Vagina (tissue), 2 donors: ENCODE measurements around the gene CFAP161. TPM values are rescaled to one million over a fixed set of nuclear protein-coding genes. Genes with fewer than 3 reads are reported as not detected.

Experiments used
- DNase-seq, 2 donors: peaks; one replicate each; pipeline ENCODE4 v3.0.0-alpha.2; 2017; ENCODE audit errors: extremely low spot score in 2 of 2
- H3K27ac ChIP-seq: fragments of 200-600 bp; sonication (generic); one replicate; pipeline ENCODE4 v1.5.1; 2019
- H3K27me3 ChIP-seq: fragments of 200-600 bp; sonication (generic); one replicate; pipeline ENCODE4 v1.5.1; 2019
- H3K36me3 ChIP-seq, 2 donors: fragments of 200-600 bp; sonication (generic); one replicate each; pipeline ENCODE4 v1.5.1; 2017 to 2019
- H3K4me1 ChIP-seq: fragments of 200-600 bp; sonication (generic); one replicate; pipeline ENCODE4 v1.5.1; 2019
- H3K4me3 ChIP-seq, 2 donors: fragments of 200-600 bp; sonication (generic); 1 replicate in 1 of 2; 2 replicates in 1 of 2; pipeline ENCODE4 v1.5.1; 2016 to 2019
- H3K9me3 ChIP-seq: fragments of 200-600 bp; sonication (generic); one replicate; pipeline ENCODE4 v1.5.1; 2019
- POLR2A ChIP-seq, 2 donors: fragments of 450-650 bp; IDR thresholded peaks; one replicate each; pipeline ENCODE4 v1.6.1; 2017; ENCODE audit warnings: antibody characterized with exemption in 2 of 2, mild to moderate bottlenecking in 2 of 2, moderate library complexity in 2 of 2
- POLR2AphosphoS5 ChIP-seq, 2 donors: sonication (generic); formaldehyde crosslinking; IDR thresholded peaks; one replicate each; pipeline ENCODE4 v1.9.0; 2017; ENCODE audit warnings: antibody characterized with exemption in 2 of 2, mild to moderate bottlenecking in 2 of 2, low read depth in 1 of 2; ENCODE audit not compliant: insufficient read depth in 1 of 2
- intact Hi-C: fragments of 100-400 bp; cut with DNase I; formaldehyde crosslinking; loops from one replicate; pipeline ENCODE4 v1.15.1; 2023
- total RNA-seq: library from RNA; depleted of rRNA; stranded (reverse); fragments of >200 nt; gene quantifications from one replicate; pipeline ENCODE4 v1.2.3, GENCODE V29; 2016
- TF ChIP-seq, protein P1 (sequence below), 3 experiments: fragments of 450-650 bp in 2 of 3; fragments of 200-600 bp in 1 of 3; sonication (generic) in 1 of 3; IDR thresholded peaks; one replicate each; pipeline ENCODE4 v1.5.1; 2017 to 2019; ENCODE audit warnings: antibody characterized with exemption in 3 of 3, mild to moderate bottlenecking in 2 of 3, moderate library complexity in 2 of 3

CFAP161 gene
- 8.6 TPM for total RNA-seq

- intact Hi-C loops, result no loop called here
- H3K36me3 ChIP-seq, result no peaks in the 10 kb centered on the region
- peak within 1 kb of the TSS in 1 of 2 donors; percentile 26 for H3K4me3 ChIP-seq
- H3K4me1 ChIP-seq, result peaks cover 7% of the 10 kb centered on the region
- TF ChIP-seq POLR2AphosphoS5 (IDR thresholded peaks at IDR 0.05; ENCODE audit: insufficient read depth in 1 of 2, low read depth in 1 of 2) (no peak), POLR2A (IDR thresholded peaks at IDR 0.05) (no peak)
- TF ChIP-seq, protein P1, sequence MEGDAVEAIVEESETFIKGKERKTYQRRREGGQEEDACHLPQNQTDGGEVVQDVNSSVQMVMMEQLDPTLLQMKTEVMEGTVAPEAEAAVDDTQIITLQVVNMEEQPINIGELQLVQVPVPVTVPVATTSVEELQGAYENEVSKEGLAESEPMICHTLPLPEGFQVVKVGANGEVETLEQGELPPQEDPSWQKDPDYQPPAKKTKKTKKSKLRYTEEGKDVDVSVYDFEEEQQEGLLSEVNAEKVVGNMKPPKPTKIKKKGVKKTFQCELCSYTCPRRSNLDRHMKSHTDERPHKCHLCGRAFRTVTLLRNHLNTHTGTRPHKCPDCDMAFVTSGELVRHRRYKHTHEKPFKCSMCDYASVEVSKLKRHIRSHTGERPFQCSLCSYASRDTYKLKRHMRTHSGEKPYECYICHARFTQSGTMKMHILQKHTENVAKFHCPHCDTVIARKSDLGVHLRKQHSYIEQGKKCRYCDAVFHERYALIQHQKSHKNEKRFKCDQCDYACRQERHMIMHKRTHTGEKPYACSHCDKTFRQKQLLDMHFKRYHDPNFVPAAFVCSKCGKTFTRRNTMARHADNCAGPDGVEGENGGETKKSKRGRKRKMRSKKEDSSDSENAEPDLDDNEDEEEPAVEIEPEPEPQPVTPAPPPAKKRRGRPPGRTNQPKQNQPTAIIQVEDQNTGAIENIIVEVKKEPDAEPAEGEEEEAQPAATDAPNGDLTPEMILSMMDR (IDR thresholded peaks at IDR 0.05), result no peak
- no peak within 1 kb of the TSS for H3K27ac ChIP-seq
- H3K9me3 ChIP-seq, result no peaks in the 10 kb centered on the region
- H3K27me3 ChIP-seq, result no peaks in the 10 kb centered on the region
- DNase-seq, result no peak
These were observed at the start of gene CFAP161 for GRCh38 chr15:81133782-81134461. Gene CFAP161, plus strand, starts transcription at chr15:81134270. Its CDS starts 60 bp downstream, at chr15:81134330.

DNA sequence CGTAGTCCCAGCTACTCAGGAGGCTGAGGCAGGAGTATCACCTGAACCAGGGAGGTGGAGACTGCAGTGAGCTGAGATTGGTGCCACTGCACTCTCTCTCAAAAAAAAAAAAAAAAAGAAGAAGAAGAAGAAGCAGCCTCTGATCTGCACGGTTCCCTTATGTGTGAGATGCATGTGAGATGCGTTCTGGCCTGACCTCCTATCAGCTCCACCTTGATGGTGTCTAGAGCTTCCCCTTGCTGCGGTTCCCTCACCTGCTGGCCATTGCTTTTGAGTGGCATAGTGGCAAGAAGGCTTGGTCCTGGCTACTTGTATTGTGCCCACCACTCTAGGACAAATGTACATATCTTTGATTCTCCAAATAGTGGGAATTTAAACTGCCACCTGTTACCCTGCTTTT lies 49.4 kb upstream of the CFAP161 start:
- Histone ChIP-seq H3K4me1 (no peaks in the 10 kb centered on the region), H3K27me3 (no peaks in the 10 kb centered on the region), H3K9me3 (no peaks in the 10 kb centered on the region), H3K36me3 (no peaks in the 10 kb centered on the region), H3K27ac (no peak overlapping the region), H3K4me3 (no peak overlapping the region)
- TF ChIP-seq, protein P1 (IDR thresholded peaks at IDR 0.05), result no peak
- TF ChIP-seq POLR2AphosphoS5 (IDR thresholded peaks at IDR 0.05; ENCODE audit: insufficient read depth in 1 of 2, low read depth in 1 of 2), result no peak
- no peak for TF ChIP-seq POLR2A (IDR thresholded peaks at IDR 0.05)
- no peak for DNase-seq
- intact Hi-C loops, result no loop called here

- no peaks in the 10 kb centered on the region for H3K36me3 ChIP-seq
- no peak overlapping the region for H3K4me3 ChIP-seq
- TF ChIP-seq POLR2AphosphoS5 (IDR thresholded peaks at IDR 0.05; ENCODE audit: insufficient read depth in 1 of 2, low read depth in 1 of 2) (no peak), POLR2A (IDR thresholded peaks at IDR 0.05) (no peak)
- TF ChIP-seq, protein P1 (IDR thresholded peaks at IDR 0.05), result no peak
- H3K4me1 ChIP-seq, result no peaks in the 10 kb centered on the region
- DNase-seq, result no peak
- H3K27me3 ChIP-seq, result no peaks in the 10 kb centered on the region
- intact Hi-C loops, result no loop called here
- H3K9me3 ChIP-seq, result no peaks in the 10 kb centered on the region
- H3K27ac ChIP-seq, result no peak overlapping the region
These were observed 48.9 kb upstream of the CFAP161 start for GRCh38 chr15:81085213-81085612.

- Histone ChIP-seq H3K27me3 (no peaks in the 10 kb centered on the region), H3K9me3 (no peaks in the 10 kb centered on the region), H3K36me3 (no peaks in the 10 kb centered on the region), H3K27ac (no peak overlapping the region), H3K4me3 (no peak overlapping the region), H3K4me1 (no peaks in the 10 kb centered on the region)
- DNase-seq, result no peak
- TF ChIP-seq POLR2AphosphoS5 (IDR thresholded peaks at IDR 0.05; ENCODE audit: insufficient read depth in 1 of 2, low read depth in 1 of 2), result no peak
- TF ChIP-seq, protein P1 (IDR thresholded peaks at IDR 0.05), result no peak
- intact Hi-C loops, result no loop called here
These were observed 48.2 kb upstream of the CFAP161 start for GRCh38 chr15:81085898-81086297.

DNA sequence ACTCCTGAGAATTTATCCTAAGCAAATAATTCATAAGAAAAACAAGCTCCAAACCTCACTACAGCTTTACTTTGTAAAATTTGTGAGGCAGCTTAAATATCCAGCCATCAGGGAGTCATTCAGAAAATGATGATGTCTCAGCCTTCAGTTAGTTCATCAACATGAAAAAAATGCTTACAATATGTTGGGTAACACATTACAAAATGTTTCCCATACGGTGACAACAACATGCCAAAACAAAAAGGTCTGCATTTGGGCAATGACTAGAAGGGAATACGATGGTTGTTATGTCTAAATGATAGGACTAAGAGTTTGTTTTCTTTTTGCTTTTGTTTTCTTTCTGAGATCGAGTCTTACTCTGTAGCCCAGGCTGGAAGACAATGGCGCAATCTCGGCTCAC lies 47.0 kb upstream of the CFAP161 start:
- no peak for DNase-seq
- Histone ChIP-seq H3K27ac (peak overlapping the region; percentile 42), H3K9me3 (no peaks in the 10 kb centered on the region), H3K27me3 (no peaks in the 10 kb centered on the region), H3K36me3 (no peaks in the 10 kb centered on the region), H3K4me1 (peaks cover 2% of the 10 kb centered on the region), H3K4me3 (no peak overlapping the region)
- intact Hi-C loops, result no loop called here
- TF ChIP-seq POLR2A (IDR thresholded peaks at IDR 0.05) (no peak), POLR2AphosphoS5 (IDR thresholded peaks at IDR 0.05; ENCODE audit: insufficient read depth in 1 of 2, low read depth in 1 of 2) (no peak)
- TF ChIP-seq, protein P1 (IDR thresholded peaks at IDR 0.05), result no peak
